Ishikawa (cell line): ENCODE data around the gene PRKN.

Experiments used
- CREB1 ChIP-seq: IDR thresholded peaks from 2 replicates; pipeline ENCODE4 v1.6.1; 2012; ENCODE audit warnings: low read depth
- EGR1 ChIP-seq: IDR thresholded peaks from 2 replicates; pipeline ENCODE4 v1.6.1; 2012
- MAX ChIP-seq: IDR thresholded peaks from 2 replicates; pipeline ENCODE4 v1.6.1; 2012
- RAD21 ChIP-seq: IDR thresholded peaks from 2 replicates; pipeline ENCODE4 v1.6.1; 2012; ENCODE audit warnings: low read depth
- TAF1 ChIP-seq: IDR thresholded peaks from 2 replicates; pipeline ENCODE4 v1.6.1; 2012; ENCODE audit warnings: low read depth, mild to moderate bottlenecking
- YY1 ChIP-seq: IDR thresholded peaks from 2 replicates; pipeline ENCODE4 v1.6.1; 2012; ENCODE audit warnings: low read depth

- TF ChIP-seq MAX (no peak), YY1 (no peak), EGR1 (no peak), CREB1 (no peak), TAF1 (no peak), RAD21 (no peak)
These were observed 1371.9 kb downstream of the PRKN start for GRCh38 chr6:161355696-161356095.
